HG02884 (cell line): ENCODE results near the gene ABL1.

ENCODE experiments used
- ATAC-seq: cut with Tn5 transposase; IDR thresholded peaks from one replicate; pipeline ENCODE4 v1.9.1; 2021; ENCODE audit warnings: mild to moderate bottlenecking, moderate library complexity; ENCODE audit not compliant: unreplicated experiment

ABL1 gene

GRCh38 chr9:130824643-130825350, 10.3 kb upstream of the ABL1 start:
- ATAC-seq: no peak

DNA sequence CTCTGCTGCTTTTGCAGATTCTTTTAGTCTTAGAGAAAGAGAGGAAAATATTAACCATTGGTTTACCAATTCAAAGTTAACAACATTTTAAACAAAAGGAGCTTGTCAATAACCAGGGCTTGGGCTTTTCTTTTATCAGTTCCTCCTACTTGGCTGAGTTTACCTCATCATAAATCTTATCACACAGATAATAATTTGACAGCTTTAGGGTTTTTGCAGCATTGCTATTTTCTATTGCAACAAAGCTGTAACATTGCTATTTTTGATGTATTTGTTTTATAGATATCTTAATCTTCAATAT, 9.8 kb upstream of the ABL1 start:
- no peak for ATAC-seq

- no peak for ATAC-seq
These were observed 9.2 kb upstream of the ABL1 start for GRCh38 chr9:130825809-130826208.

- ATAC-seq: no peak
These were observed 5.3 kb upstream of the ABL1 start for GRCh38 chr9:130829762-130830161.

- no peak for ATAC-seq
These were observed 4.8 kb upstream of the ABL1 start for GRCh38 chr9:130830231-130830760.

DNA sequence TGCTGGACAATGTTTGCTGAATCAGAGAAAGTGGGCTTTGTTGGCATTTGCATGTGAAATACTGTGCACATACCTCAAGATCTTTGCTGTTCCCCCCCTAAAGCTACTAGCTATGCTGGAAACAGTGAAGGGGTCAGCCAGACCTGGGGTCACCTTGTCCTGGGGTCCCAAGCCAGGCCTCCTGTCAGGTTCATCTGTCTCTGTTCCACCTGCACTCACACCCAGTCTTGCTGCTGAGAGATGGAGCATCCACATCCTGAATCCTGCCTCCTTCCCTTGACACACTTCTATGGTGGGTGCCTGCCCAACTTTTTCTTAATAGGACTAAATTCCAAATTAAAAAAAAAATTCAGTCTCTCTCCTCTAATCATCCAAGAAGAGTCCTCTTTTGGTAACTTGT, 4.0 kb upstream of the ABL1 start:
- no peak for ATAC-seq

GRCh38 chr9:130833031-130833990, 1.7 kb upstream of the ABL1 start:
- no peak for ATAC-seq

GRCh38 chr9:130835441-130836298, 616 bp downstream of the ABL1 start:
- no peak for ATAC-seq

DNA sequence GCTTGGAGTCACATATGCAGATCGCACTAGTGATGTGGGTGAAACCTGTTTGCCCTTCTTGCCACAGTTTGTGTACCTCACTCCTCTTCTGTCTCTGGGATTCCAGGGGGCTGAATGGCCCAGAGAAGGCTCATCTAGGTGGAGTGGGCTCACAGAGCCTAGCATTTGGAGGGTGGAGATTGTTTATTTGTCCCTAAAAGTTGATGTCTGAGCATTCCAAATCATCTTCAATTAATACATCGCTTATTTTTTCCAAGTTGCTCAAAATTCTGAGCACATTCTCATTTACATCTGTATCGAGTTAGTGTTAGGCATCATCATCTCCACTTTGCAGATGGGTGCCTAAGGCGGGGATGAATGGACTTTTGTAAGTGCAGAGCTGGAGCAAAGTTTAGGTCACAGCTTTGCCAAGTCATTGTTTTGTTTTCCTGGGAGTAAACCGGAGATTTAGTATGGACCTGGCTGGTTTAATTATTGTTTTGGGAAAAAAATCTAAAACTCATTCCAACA, 2.0 kb downstream of the ABL1 start:
- no peak for ATAC-seq

DNA sequence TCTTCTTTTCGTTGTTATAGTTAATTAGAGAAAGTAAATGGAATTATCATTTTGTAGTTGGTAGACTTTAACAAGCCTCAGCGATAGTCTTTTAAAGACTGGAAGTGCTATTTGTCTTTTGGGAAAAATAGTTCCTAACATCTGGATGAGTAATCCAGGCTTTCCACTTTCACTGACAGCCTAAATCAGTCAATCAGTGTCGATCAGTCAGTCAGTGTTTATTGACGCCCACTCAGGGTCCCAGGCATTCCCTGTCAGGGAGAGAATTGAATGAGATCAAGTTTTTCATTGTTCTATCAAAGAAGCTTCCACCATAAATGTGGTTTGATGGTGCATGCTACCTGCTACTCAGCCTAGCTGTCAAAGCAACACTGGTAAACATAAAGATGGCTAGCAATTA, 2.6 kb downstream of the ABL1 start:
- no peak for ATAC-seq

DNA sequence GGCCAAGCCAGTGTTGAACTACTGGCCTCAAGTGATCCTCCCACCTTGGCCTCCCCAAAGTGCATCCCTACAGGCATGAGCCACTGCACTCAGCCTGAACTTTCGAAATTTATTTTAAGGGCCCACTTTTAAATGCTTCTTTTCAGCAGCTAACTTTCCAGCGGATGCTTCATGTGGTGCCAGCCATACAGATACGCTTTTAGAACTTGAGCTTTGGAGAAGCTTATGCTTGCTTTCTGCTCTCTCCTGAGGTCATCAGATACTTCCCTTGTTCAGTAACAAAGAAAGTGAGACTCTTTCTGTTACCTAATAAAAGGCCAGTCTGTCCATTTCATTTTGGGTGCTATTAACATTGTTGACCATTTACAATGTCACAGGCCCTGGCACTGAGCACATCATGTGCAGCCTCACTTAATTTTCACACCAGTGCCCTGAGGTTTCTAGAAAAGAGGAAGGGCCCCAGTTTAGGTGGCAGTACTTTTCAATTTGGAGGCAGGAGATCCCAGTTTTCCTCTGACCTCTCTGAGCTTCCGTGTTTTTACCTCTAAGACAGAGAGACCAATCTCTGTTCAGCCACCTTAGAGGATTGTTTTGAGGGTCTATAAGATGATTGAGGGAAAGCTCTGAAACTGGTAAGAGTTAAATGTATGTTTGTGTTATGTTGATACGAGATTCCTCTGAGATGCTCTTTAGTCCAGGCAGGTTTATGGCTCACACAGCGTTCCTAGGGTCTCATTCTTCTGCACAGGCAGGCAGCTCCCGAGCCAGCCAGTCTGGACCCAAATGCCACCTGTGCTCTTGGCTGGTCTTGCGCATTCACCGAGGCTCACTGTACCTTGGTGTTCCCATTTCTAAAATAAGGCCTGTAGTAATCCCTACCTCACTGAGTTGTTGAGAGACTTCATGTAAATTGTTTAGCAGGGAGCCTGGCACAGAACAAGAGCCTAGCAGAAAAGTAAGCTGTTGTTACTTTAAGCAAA, 4.4 kb downstream of the ABL1 start:
- ATAC-seq: no peak

GRCh38 chr9:130842545-130842944, 7.5 kb downstream of the ABL1 start:
- no peak for ATAC-seq

- no peak for ATAC-seq
These were observed 8.2 kb downstream of the ABL1 start for GRCh38 chr9:130843049-130843908.

DNA sequence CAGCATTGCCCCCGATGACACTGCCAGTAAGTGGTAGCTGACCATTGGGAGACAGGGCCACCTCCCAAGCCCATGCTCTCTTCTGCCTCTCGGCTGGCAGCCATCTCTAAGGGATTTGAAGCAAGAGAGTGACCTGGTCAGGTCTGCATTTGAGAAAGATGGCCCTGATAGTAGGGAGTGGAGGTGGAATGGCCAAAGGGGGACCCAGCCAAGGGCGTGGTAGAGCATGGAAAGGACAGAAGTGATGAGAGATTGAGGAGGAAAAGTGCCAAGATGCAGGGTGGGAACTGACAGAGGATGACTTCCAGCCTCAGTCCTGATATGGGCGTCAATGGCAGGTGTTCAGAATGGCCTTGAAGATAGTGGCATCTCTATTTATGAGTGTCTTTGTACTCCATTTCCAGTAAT, 9.0 kb downstream of the ABL1 start:
- ATAC-seq: no peak

DNA sequence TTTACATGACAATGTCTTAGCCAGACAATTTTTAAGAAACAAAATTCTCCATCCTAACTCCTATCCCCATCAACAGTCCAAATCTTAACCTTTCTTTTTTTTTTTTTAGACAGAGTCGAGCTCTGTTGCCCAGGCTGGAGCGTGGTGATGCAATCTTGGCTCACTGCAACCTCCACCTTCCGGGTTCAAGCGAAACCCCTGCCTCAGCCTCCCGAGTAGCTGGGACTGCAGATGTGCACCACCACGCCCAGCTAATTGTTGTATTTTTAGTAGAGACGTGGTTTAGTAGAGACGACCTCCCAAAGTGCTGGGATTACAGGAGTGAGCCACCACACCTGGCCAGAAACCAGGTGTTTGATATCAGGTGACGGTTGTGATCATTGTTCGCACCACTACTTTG, 10.2 kb downstream of the ABL1 start:
- no peak for ATAC-seq

- no peak for ATAC-seq
These were observed 10.9 kb downstream of the ABL1 start for GRCh38 chr9:130845901-130846481.

GRCh38 chr9:130846487-130847305, 11.6 kb downstream of the ABL1 start:
- ATAC-seq: no peak
